Esophagus squamous epithelium (tissue), 5 donors: ENCODE data around the gene RALGPS1. TPM values are rescaled to one million over a fixed set of nuclear protein-coding genes. Genes with fewer than 3 reads are reported as not detected.

Source experiments
- DNase-seq: peaks from one replicate; lab custom pipeline; 2025; lab: John Stamatoyannopoulos, UW
- H3K27ac ChIP-seq, 4 donors: fragments of 200-600 bp; sonication (generic); one replicate each; pipeline ENCODE4 v1.5.1; 2016 to 2019; ENCODE audit warnings: mild to moderate bottlenecking in 1 of 4
- H3K27me3 ChIP-seq, 4 donors: fragments of 200-600 bp; sonication (generic); 1 replicate in 3 of 4; 2 replicates in 1 of 4; pipeline versions ENCODE4 v1.5.1 to v1.6.0; 2017 to 2021; ENCODE audit warnings: antibody characterized with exemption in 1 of 4
- H3K36me3 ChIP-seq, 3 donors: fragments of 200-600 bp; sonication (generic); one replicate each; pipeline ENCODE4 v1.5.1; 2016 to 2019
- H3K4me1 ChIP-seq, 3 donors: fragments of 200-600 bp; sonication (generic); one replicate each; pipeline ENCODE4 v1.5.1; 2017 to 2019
- H3K4me3 ChIP-seq, 4 donors: fragments of 200-600 bp; sonication (generic); 1 replicate in 3 of 4; 2 replicates in 1 of 4; pipeline ENCODE4 v1.5.1; 2016 to 2019; ENCODE audit warnings: mild to moderate bottlenecking in 2 of 4, moderate library complexity in 1 of 4
- H3K9me3 ChIP-seq, 3 donors: fragments of 200-600 bp; sonication (generic); one replicate each; pipeline ENCODE4 v1.5.1; 2016 to 2019
- POLR2A ChIP-seq, 4 donors: fragments of 450-650 bp; IDR thresholded peaks; one replicate each; pipeline ENCODE4 v1.6.1; 2017; ENCODE audit warnings: antibody characterized with exemption in 4 of 4, mild to moderate bottlenecking in 4 of 4, moderate library complexity in 3 of 4
- WGBS, 2 donors: methylation state at CpG; one replicate each; pipeline ENCODE4 v1.1.5; 2018; 5-methylcytosine and 5-hydroxymethylcytosine counted together
- intact Hi-C: fragments of 100-400 bp; cut with DNase I; formaldehyde crosslinking; loops from one replicate; pipeline ENCODE4 v1.15.0; 2022
- total RNA-seq, 4 donors: library from RNA; depleted of rRNA; stranded (reverse); fragments of >200 nt; gene quantifications; one replicate each; pipeline ENCODE4 v1.1.0, GENCODE V29; 2016
- TF ChIP-seq, protein P1 (sequence below), 6 experiments: fragments of 450-650 bp in 4 of 6; fragments of 200-600 bp in 2 of 6; sonication (generic) in 2 of 6; IDR thresholded peaks; one replicate each; pipeline ENCODE4 v1.5.1; 2016 to 2019; ENCODE audit warnings: antibody characterized with exemption in 6 of 6, mild to moderate bottlenecking in 4 of 6, moderate library complexity in 4 of 6
- donor health status: DM: yes; HTN: yes; CAD: no.

The RALGPS1 gene
- total RNA-seq, 4 donors from 2014 or later: 3.0 to 16.4 (median 10.6) TPM

DNA sequence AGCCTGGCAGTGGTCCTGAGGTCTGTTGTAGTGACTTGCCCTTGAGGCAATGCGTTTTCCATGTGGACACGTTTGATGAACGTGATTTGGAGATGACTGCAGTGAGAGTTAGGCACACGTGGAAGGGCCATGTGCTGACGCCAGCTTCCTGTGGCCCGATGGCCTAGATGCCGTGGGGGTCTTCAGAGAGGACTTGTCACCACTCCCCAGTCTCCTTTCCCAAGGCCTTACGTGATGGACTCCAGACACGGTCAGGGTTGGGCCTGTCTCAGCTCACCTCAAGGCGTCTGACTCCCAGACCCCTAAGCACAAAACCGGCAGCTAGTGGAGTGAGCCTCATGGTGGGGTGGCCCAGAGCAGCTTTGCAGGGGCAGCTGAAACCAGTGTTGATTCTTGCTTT, 115.0 kb downstream of the RALGPS1 start:
- Histone ChIP-seq H3K36me3 (no peaks in the 10 kb centered on the region), H3K4me3 (no peak overlapping the region), H3K4me1 (peaks cover 6 to 54% (median 13%) of the 10 kb centered on the region in 3 donors), H3K27me3 (no peaks in the 10 kb centered on the region), H3K27ac (no peak overlapping the region), H3K9me3 (no peaks in the 10 kb centered on the region)
- no peak for DNase-seq
- intact Hi-C loops: no loop called here
- WGBS, 2 donors: 73 to 74% methylated on average over 10 of the region's 11 CpGs
- no peak for TF ChIP-seq POLR2A (IDR thresholded peaks at IDR 0.05)
- TF ChIP-seq, protein P1, sequence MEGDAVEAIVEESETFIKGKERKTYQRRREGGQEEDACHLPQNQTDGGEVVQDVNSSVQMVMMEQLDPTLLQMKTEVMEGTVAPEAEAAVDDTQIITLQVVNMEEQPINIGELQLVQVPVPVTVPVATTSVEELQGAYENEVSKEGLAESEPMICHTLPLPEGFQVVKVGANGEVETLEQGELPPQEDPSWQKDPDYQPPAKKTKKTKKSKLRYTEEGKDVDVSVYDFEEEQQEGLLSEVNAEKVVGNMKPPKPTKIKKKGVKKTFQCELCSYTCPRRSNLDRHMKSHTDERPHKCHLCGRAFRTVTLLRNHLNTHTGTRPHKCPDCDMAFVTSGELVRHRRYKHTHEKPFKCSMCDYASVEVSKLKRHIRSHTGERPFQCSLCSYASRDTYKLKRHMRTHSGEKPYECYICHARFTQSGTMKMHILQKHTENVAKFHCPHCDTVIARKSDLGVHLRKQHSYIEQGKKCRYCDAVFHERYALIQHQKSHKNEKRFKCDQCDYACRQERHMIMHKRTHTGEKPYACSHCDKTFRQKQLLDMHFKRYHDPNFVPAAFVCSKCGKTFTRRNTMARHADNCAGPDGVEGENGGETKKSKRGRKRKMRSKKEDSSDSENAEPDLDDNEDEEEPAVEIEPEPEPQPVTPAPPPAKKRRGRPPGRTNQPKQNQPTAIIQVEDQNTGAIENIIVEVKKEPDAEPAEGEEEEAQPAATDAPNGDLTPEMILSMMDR (IDR thresholded peaks at IDR 0.05): no peak

DNA sequence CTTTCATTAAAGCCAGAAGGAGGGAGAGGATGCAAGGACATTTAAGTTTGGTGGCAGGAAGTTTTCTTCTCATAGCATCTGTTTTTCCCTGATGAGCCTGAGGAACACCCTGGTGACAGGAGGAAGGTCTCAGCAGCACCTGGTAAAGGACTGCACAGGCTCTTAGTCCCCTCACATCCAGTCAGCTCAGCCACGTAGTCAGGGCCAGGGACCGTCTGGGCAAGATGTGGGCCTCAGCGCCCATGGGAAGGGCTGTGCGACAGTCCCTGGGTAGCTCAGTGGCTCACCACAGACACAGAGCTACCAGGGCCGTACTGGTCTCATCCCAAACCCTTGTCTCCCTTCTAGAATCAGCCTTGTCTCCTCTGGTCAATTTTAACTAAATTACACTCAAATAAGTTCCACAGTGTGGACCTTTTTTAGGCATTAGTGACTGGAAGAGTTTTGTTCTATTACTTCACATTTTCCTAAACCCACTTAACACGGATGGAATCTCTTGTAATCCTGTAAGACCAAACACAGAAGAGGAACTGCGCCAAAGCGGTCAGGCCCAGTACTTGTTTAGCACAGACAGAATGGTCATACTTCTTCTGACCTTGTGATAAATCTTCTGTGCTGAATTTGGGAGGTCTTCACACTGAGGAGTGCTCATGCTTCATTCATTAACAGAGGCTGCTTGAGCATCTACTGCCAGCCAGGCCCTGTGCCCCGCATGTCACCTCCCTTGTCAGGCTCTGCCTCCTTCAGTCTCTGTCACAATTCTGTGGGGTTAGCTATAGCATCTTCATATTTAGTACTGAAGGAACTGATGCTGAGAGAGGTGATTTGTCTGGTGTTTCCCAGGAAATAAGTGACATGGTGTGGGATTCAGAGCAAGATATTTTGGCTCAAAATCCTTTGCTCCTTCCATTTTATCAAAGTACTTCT, 116.5 kb downstream of the RALGPS1 start:
- intact Hi-C loops: no loop called here
- no peak for DNase-seq

DNA sequence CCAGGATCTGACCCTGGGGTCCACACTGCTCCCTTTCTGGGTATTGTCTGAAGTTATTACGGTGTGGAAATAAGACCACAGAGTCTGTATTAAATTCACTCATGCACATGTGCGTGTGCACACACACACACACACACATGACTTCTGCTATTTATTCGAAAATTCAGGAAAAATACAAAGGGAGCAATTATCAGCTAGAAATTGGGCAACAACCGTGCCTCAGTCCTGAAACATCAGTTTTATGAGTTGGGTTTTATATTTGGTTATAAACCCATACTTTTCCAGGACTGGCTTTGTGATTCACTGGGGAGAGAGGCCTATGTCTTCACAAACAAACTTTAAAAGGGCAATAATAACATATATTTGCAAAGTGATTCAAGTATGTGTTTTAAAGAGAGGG, 117.7 kb downstream of the RALGPS1 start:
- Histone ChIP-seq H3K27me3 (no peaks in the 10 kb centered on the region), H3K9me3 (no peaks in the 10 kb centered on the region), H3K4me1 (peaks cover 6 to 39% (median 6%) of the 10 kb centered on the region in 3 donors), H3K36me3 (no peaks in the 10 kb centered on the region), H3K4me3 (no peak overlapping the region), H3K27ac (no peak overlapping the region)
- no peak for DNase-seq
- WGBS, 2 donors: 84 to 87% methylated on average over 4 of the region's 4 CpGs
- intact Hi-C loops: no loop called here
- TF ChIP-seq, protein P1 (IDR thresholded peaks at IDR 0.05): no peak
- TF ChIP-seq POLR2A (IDR thresholded peaks at IDR 0.05): no peak

More for the DNA sequence above, 116.5 kb downstream of the RALGPS1 start:
- no peaks in the 10 kb centered on the region for H3K27me3 ChIP-seq
- no peak overlapping the region for H3K4me3 ChIP-seq
- no peaks in the 10 kb centered on the region for H3K36me3 ChIP-seq
- H3K4me1 ChIP-seq: peaks cover 6 to 46% (median 13%) of the 10 kb centered on the region in 3 donors
- no peaks in the 10 kb centered on the region for H3K9me3 ChIP-seq
- H3K27ac ChIP-seq: peak overlapping the region; percentile 31 to 88 (median 54)
- WGBS, 2 donors: 74 to 88% methylated on average over 8 of the region's 9 CpGs
- TF ChIP-seq, protein P1 (IDR thresholded peaks at IDR 0.05): no peak
- TF ChIP-seq POLR2A (IDR thresholded peaks at IDR 0.05): no peak

DNA sequence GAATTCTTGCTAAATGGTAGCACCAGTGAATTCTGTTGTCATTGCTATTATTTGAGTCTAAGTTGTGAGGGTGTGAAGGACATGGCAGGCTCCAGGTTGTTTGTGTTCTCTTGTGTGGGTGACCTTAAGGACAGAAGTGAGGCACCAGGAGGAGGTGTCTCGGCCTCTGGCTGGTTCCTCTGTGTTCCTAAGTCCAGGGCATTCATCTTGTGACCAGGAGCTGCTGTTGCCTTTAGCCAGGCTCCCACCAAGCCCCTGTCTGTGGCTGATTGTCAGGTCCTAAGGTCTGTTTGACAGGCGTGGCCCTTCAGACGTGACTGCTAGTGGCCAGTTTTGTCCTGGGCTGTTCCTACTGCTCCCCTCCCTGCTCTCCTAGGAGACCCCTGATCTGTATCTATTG, 118.5 kb downstream of the RALGPS1 start:
- Histone ChIP-seq H3K36me3 (no peaks in the 10 kb centered on the region), H3K9me3 (no peaks in the 10 kb centered on the region), H3K4me3 (no peak overlapping the region), H3K4me1 (peaks cover under 1 to 31% (median 3%) of the 10 kb centered on the region in 3 donors), H3K27me3 (no peaks in the 10 kb centered on the region), H3K27ac (no peak overlapping the region)
- 80 to 90% methylated on average over 2 to 3 of the region's 3 CpGs for WGBS, 2 donors
- no peak for DNase-seq
- no peak for TF ChIP-seq POLR2A (IDR thresholded peaks at IDR 0.05)
- TF ChIP-seq, protein P1 (IDR thresholded peaks at IDR 0.05): no peak
- intact Hi-C loops: no loop called here

DNA sequence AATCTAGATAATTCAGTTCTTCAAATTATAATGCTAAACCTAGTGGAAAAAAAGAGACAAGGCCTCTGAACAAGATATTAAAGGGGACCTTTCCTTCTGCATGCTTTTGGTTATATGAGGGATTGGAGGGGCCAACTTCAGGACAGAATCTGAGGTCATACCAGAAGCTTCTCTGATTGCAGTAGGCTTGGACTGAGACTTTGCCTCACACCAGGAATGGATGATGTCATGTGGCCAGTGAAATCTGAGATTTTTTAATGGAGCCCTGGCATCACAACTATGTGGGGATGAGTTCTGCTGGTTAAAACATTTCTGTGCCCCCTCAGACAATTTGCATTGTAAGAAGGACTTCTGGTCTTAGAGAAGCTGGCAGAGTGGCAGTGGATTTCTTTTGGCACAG, 119.2 kb downstream of the RALGPS1 start:
- no peak for TF ChIP-seq POLR2A (IDR thresholded peaks at IDR 0.05)
- DNase-seq: no peak
- Histone ChIP-seq H3K36me3 (no peaks in the 10 kb centered on the region), H3K27ac (peak overlapping the region in 1 of 4 donors; percentile 68), H3K27me3 (no peaks in the 10 kb centered on the region), H3K4me1 (peaks cover 0 to 24% (median 0%) of the 10 kb centered on the region in 3 donors), H3K4me3 (no peak overlapping the region), H3K9me3 (no peaks in the 10 kb centered on the region)
- intact Hi-C loops: no loop called here
